GM12878 (cell line): ENCODE measurements around the gene ACVR1.

ENCODE experiments used
- CHD4 ChIP-seq: fragments of 200-600 bp; sonication (generic); IDR thresholded peaks from 2 replicates; pipeline ENCODE4 v1.6.1; 2016; ENCODE audit warnings: mild to moderate bottlenecking
- LARP7 ChIP-seq: fragments of 450-650 bp; IDR thresholded peaks from 2 replicates; pipeline ENCODE4 v1.6.1; 2017; ENCODE audit warnings: mild to moderate bottlenecking
- POLR2A ChIP-seq: IDR thresholded peaks from 2 replicates; pipeline ENCODE4 v1.6.1; 2011; ENCODE audit warnings: low read depth, mild to moderate bottlenecking, low read length
- SP1 ChIP-seq: IDR thresholded peaks from one replicate; pipeline ENCODE4 v1.6.1; 2011; ENCODE audit warnings: low read depth, low read length
- SREBF1 ChIP-seq: IDR thresholded peaks from 2 replicates; pipeline ENCODE4 v1.6.1; 2012; ENCODE audit warnings: mild to moderate bottlenecking, low read length
- TAF1 ChIP-seq: IDR thresholded peaks from 2 replicates; pipeline ENCODE4 v1.6.1; 2011; ENCODE audit warnings: mild to moderate bottlenecking, low read depth, low read length, borderline replicate concordance
- YY1 ChIP-seq: IDR thresholded peaks from 2 replicates; pipeline ENCODE4 v1.6.1; 2011; ENCODE audit warnings: low read depth, mild to moderate bottlenecking, low read length
- ZNF622 ChIP-seq: fragments of 450-650 bp; IDR thresholded peaks from 2 replicates; pipeline ENCODE4 v1.6.1; 2017; ENCODE audit warnings: mild to moderate bottlenecking, inconsistent platforms
- TF ChIP-seq, protein P1 (sequence below), 3 experiments: IDR thresholded peaks in 2 of 3; conservative IDR thresholded peaks in 1 of 3; 2 replicates each; pipeline ENCODE4 v1.5.1; 2011; ENCODE audit warnings: low read depth in 3 of 3, low read length in 3 of 3, mild to moderate bottlenecking in 3 of 3, control low read depth in 2 of 3, moderate library complexity in 2 of 3, inconsistent platforms in 1 of 3, mixed read lengths in 1 of 3; ENCODE audit not compliant: control insufficient read depth in 2 of 3, insufficient read depth in 1 of 3; ENCODE audit errors: extremely low read depth in 1 of 3
- TF ChIP-seq, protein P2 (sequence below): IDR thresholded peaks from 2 replicates; pipeline ENCODE4 v1.6.1; 2011; ENCODE audit warnings: borderline replicate concordance, low read depth, mild to moderate bottlenecking, moderate library complexity, low read length; ENCODE audit not compliant: insufficient read depth, poor library complexity, severe bottlenecking

DNA sequence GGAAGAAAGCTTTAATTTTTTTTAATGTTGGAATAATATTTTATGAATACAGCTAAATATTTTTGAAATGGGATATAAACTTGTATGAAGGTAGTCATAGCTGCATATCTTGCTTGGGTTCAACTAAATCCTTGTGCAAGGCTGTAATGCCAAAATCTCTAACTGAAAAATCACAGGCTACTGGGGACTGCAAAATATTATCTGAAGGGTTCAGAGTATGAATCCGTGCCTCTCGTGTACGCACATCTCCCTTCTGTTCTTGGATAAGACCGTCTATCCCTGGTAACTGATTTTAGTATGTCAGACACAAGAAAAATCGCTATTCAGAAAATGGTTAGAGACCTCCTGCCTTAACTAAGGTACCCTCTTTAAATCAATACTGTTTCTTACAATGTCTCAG, 71.8 kb downstream of the ACVR1 start:
- TF ChIP-seq POLR2A (no peak), SP1 (no peak), TAF1 (no peak), CHD4 (no peak), SREBF1 (no peak), LARP7 (no peak), ZNF622 (no peak), YY1 (no peak)
- TF ChIP-seq, protein P1, sequence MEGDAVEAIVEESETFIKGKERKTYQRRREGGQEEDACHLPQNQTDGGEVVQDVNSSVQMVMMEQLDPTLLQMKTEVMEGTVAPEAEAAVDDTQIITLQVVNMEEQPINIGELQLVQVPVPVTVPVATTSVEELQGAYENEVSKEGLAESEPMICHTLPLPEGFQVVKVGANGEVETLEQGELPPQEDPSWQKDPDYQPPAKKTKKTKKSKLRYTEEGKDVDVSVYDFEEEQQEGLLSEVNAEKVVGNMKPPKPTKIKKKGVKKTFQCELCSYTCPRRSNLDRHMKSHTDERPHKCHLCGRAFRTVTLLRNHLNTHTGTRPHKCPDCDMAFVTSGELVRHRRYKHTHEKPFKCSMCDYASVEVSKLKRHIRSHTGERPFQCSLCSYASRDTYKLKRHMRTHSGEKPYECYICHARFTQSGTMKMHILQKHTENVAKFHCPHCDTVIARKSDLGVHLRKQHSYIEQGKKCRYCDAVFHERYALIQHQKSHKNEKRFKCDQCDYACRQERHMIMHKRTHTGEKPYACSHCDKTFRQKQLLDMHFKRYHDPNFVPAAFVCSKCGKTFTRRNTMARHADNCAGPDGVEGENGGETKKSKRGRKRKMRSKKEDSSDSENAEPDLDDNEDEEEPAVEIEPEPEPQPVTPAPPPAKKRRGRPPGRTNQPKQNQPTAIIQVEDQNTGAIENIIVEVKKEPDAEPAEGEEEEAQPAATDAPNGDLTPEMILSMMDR (IDR thresholded peaks at IDR 0.05 in 2 of 3, conservative IDR thresholded peaks at IDR 0.05 in 1 of 3; ENCODE audit: control insufficient read depth in 2 of 3, extremely low read depth in 1 of 3, insufficient read depth in 1 of 3, low read depth in 3 of 3, low read length in 3 of 3) = no peak
- TF ChIP-seq, protein P2, sequence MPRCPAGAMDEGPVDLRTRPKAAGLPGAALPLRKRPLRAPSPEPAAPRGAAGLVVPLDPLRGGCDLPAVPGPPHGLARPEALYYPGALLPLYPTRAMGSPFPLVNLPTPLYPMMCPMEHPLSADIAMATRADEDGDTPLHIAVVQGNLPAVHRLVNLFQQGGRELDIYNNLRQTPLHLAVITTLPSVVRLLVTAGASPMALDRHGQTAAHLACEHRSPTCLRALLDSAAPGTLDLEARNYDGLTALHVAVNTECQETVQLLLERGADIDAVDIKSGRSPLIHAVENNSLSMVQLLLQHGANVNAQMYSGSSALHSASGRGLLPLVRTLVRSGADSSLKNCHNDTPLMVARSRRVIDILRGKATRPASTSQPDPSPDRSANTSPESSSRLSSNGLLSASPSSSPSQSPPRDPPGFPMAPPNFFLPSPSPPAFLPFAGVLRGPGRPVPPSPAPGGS = no peak
